NT2/D1 (cell line): Measurements from ENCODE around the gene IDS.

Experiments used
- SUZ12 ChIP-seq: IDR thresholded peaks from 2 replicates; pipeline ENCODE4 v1.6.1; 2011; ENCODE audit not compliant: insufficient read length, insufficient read depth; ENCODE audit errors: extremely low read depth
- YY1 ChIP-seq: IDR thresholded peaks from 2 replicates; pipeline ENCODE4 v1.6.1; 2011; ENCODE audit not compliant: insufficient read length, insufficient read depth

DNA sequence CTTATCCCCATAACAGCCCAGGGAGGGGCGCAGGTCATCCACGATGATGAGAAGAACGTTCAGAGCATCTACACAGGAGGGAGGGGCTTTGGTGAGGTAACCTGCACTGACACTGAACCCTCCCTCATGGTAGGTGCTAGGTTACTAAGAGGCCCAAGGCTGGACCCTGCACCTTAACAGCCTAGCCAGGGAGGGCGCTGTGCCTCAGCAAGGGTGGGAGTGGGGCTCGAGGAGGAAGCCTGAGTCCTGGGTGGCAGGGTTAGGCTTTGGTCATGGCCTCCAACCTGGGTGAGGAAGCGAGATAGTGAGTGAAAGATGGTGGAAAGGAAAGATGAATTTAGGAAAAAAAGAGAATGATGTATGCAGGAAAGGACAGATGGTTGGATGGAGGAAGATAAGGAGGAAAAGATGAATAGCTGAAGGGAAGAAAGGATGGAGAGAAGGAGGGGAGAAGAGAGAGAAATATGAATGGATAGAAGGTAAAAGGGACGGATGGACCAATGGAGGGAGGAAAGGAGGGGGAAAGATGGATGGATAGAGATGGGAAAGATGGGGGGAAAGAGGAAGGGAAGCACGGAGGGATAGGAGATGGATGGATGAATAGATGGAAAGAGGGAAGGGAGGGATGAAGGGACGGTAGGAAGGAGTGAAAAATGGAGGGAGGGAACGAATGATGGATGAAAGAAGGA, 736 bp downstream of the IDS start:
- TF ChIP-seq YY1 (no peak), SUZ12 (no peak)
